Stimulated activated CD4-positive, alpha-beta T cell treated with anti-CD3 and anti-CD28 coated beads, TNF-alpha, amount 100 ng/mL, for 24 hours (primary cell): ENCODE results near the gene UBA1.

Source experiments
- DNase-seq, 3 experiments: peaks; one replicate each; pipeline ENCODE4 v3.0.0-alpha.2; 2020; ENCODE audit warnings: low read depth in 3 of 3

UBA1 gene

DNA sequence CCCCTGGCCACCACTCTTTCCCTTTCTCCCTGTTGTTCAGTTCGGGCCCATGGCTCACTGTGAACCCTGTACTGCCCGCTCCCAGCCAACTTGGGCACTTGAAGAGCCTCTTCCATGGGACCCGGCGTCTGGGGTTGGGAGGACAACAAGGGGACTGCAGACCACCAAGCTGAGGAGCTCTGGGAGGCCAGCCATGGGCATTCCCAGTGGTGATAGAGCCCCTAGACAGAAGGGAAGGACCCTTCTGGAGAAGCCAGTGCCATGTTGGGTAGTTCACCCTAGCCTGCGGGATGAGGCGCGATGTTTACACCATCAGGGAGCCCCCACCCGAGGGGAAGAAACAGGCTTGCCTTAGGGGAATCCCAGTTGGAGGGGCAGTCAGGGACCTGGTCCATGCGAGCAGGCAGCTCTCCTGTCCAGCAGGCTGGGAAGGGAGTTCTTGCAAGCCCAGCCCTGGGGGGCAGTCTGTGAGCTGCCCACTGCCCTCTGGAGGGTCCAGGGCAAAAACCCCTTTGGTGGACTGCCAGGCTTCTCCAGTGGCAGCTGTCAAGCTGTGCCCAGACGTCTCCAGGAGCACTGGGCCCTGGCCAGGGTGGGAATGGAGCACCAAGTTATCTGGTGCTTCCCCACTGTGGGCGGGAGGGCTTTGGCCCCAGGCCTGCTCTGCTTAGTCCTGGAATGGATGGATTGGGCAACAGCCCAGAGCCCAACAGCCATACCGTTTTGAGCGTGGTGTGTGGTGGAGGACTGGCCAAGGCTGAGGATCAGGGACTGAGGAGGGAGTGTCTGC, 23.7 kb upstream of the UBA1 start:
- DNase-seq = no peak

DNA sequence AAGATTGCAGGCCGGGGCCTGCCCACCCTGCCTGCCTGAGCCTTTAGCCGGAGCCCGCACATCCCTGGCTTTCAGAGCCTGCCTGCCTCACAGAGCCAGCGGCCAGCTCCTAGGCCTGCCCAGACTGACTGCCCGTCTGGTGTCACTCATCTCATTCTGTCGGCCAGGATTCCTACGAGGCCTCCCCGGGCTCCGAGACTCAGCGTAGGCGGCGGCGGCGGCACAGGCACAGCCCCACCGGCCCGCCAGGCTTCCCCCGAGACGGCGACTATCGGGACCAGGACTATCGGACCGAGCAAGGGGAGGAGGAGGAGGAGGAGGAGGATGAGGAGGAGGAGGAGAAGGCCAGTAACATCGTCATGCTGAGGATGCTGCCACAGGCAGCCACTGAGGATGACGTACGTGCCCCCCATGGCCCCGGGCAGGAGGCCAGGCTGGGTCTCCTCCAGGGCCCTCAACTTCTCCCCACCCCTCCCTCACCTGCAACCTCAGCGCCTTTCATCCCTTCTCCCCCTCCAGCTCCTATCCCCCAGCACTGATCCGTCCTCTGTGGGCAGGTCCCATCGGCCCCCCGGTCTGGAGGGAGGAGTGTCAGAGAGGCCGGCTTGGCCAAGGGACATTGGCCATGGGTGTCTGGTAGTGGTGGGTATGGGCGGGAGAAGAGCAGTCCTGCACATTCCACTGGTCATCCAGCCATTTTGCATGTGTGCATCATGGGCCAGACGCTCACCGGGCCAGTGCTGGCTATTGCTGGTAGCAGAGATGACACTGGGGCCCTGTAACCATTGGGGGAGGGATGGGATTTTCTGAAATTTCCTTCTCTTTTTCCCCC, 22.6 kb upstream of the UBA1 start:
- no peak for DNase-seq

DNA sequence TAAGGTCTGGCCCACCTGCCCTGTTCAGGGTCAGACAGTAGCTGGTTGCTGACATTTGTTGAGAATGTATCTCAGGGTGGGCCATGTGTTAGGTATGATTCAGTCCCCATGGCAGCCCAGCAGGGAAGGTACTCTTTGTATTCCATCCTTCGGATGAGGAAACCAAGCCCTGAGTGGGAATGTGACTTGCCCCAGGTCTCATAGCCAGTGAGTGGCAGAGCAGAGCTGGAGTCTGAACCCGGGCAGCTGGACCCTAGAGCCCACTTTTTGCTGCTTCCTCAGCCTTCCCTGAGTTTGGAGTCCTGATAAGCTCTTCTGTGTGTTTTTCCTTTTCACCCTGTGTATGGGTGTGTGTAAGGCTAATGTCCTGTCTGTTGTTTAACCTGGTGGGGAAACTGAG, 21.6 kb upstream of the UBA1 start:
- no peak for DNase-seq

- DNase-seq = no peak
Measured at GRCh38 chrX:47172549-47172948, 21.1 kb upstream of the UBA1 start.

- DNase-seq = no peak
Measured at GRCh38 chrX:47172971-47173792, 20.4 kb upstream of the UBA1 start.

- DNase-seq = no peak
Measured at GRCh38 chrX:47174376-47174775, 19.3 kb upstream of the UBA1 start.

GRCh38 chrX:47174846-47175587, 18.6 kb upstream of the UBA1 start:
- DNase-seq = no peak

- no peak for DNase-seq
Measured at GRCh38 chrX:47175588-47175980, 18.0 kb upstream of the UBA1 start.

DNA sequence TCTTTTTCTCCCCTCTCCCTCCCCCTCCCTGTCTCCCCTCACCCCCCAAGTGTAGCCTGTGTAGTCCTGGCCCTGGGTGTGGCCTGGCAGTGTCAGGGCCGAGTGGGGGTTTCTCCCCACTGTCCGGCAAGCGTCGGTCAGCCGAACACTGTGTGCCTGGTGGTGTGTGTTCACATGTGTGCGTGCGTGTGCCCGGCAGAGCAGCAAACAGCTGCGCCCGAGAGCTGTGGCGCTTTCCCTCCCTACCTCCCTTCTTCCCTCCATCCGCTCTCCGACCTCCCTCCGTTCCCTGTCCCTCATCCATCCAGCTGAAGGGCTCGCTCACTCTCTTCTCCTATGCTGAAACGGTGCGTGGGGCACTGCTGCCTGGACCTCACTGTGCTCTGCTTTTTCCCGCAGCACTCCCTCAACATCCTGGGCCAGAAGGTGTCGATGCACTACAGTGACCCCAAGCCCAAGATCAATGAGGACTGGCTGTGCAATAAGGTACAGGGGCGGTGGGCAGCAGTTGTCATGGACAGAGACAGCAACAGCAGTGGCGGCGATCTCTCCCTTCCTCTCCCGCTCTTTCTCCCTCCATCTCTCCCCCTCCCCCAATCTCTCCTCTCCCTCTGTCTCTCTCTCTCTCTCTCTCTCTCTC, 17.4 kb upstream of the UBA1 start:
- no peak for DNase-seq

- DNase-seq = no peak
Measured at GRCh38 chrX:47177079-47177478, 16.6 kb upstream of the UBA1 start.

- DNase-seq = no peak
Measured at GRCh38 chrX:47178337-47178736, 15.3 kb upstream of the UBA1 start.

GRCh38 chrX:47179221-47179927, 14.3 kb upstream of the UBA1 start:
- no peak for DNase-seq

DNA sequence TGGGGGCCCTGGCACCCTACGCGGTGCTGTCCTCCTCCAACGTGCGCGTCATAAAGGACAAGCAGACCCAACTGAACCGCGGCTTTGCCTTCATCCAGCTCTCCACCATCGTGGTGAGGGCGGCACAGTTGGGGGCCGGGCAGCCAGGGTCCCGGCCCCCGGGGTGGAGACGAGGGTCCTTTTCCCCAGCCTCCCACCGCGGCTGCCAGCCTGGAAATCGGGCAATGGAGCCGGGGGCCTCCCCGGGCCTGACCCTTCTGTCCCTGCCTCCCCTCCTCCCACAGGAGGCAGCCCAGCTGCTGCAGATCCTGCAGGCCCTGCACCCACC, 13.7 kb upstream of the UBA1 start:
- DNase-seq = no peak

GRCh38 chrX:47180346-47180745, 13.3 kb upstream of the UBA1 start:
- no peak for DNase-seq

GRCh38 chrX:47181301-47181700, 12.3 kb upstream of the UBA1 start:
- no peak for DNase-seq

- DNase-seq = no peak
Measured at GRCh38 chrX:47182106-47182700, 11.4 kb upstream of the UBA1 start.

DNA sequence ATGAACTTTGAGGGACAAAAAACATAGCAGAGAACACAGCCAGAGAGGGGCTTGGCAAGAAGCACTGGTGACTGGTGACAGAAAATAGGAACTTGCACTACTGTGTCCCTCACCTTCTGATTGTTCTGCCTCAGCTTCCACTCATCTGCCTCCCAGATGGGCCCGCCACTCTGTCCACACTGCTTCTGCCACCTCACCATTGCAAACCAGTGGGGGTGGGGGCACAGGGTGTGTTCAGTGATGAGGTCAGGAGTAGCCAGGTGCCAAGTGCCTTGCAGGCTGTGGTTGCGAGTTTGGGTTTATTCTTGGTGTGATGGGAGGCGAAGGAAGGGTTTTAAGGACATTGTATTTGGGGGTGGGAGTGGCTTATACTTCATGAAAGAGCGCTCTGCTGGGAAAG, 9.1 kb upstream of the UBA1 start:
- DNase-seq = no peak

DNA sequence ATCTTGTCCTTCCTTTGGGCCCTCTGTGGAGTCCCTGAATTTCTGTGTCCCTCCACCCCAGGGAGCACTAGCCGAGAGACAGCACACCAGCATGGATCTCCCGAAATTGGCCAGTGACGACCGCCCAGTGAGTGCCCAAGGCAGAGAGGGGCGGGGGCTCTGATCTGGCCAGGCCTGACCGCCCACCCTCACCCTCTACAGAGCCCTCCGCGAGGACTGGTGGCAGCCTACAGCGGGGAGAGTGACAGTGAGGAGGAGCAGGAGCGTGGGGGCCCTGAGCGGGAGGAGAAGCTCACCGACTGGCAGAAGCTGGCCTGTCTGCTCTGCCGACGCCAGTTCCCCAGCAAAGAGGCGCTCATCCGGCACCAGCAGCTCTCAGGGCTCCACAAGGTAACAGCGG, 8.4 kb upstream of the UBA1 start:
- no peak for DNase-seq

DNA sequence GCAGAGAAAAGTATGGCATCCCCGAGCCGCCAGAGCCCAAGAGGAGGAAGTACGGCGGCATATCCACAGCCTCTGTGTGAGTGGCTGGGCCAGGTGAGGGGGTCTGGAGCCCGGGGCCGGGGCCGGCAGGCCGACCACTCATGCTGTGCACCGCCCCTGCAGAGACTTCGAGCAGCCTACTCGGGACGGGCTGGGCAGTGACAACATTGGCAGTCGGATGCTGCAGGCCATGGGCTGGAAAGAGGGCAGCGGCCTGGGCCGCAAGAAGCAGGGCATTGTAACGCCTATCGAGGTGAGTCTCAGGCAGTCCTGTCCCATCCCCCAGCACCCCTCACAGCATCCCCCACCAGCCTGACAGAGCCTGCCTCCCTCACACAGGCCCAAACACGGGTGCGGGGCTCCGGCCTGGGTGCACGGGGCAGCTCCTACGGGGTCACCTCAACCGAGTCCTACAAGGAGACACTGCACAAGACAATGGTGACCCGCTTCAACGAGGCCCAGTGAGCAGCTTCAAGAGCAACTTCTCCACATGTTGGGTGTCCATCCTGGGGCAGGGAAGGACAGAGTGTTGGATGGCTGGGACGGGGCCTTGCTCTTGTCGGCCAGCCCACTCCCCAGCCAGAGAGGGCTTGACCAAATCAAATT, 7.4 kb upstream of the UBA1 start:
- no peak for DNase-seq
